ENCODE measurements around the gene ABLIM1.

GRCh38 chr10:114590993-114591392 lies 67.1 kb downstream of the ABLIM1 start:
- no peak for TF ChIP-seq CTCF (IDR thresholded peaks at IDR 0.05)
- TF ChIP-seq POLR2A (IDR thresholded peaks at IDR 0.05): no peak
